ENCODE results near the gene FOXO4.

GRCh38 chrX:71098951-71099506 lies 3.4 kb downstream of the FOXO4 start:
- no peak for TF ChIP-seq EZH2 (IDR thresholded peaks at IDR 0.05; ENCODE audit: borderline replicate concordance, low read length)
- TF ChIP-seq CTCF (IDR thresholded peaks at IDR 0.05; ENCODE audit: low read length), result no peak

Measured in OCI-LY1 (cell line).